ENCODE results near the gene MYL9.

GRCh38 chr20:36519012-36519719 is 22.2 kb upstream of the MYL9 start:
- no peak for TF ChIP-seq CTCF (IDR thresholded peaks at IDR 0.05)
- no peak for TF ChIP-seq POLR2A (IDR thresholded peaks at IDR 0.05)
- no peak for TF ChIP-seq EP300 (IDR thresholded peaks at IDR 0.05)

All from ovary (tissue), 3 donors.